H9 (cell line): ENCODE results near the gene CEP131. TPM values are rescaled to one million over a fixed set of nuclear protein-coding genes. Genes with fewer than 3 reads are reported as not detected.

ENCODE experiments used
- DNase-seq: peaks from one replicate; pipeline ENCODE4 v3.0.0-alpha.2; 2017
- H2AFZ ChIP-seq: one replicate; pipeline ENCODE4 v1.6.1; 2013; ENCODE audit warnings: mild to moderate bottlenecking, low read length, control low read depth, moderate library complexity
- H2AK5ac ChIP-seq: 2 replicates; pipeline ENCODE4 v1.6.1; 2013; ENCODE audit warnings: low read length, control low read depth, mixed read lengths; ENCODE audit not compliant: insufficient read length
- H2BK120ac ChIP-seq: one replicate; pipeline ENCODE4 v1.6.1; 2013; ENCODE audit warnings: low read depth, mild to moderate bottlenecking, low read length, control low read depth, inconsistent platforms; ENCODE audit not compliant: poor library complexity, severe bottlenecking
- H2BK12ac ChIP-seq: 2 replicates; pipeline ENCODE4 v1.6.1; 2013; ENCODE audit warnings: low read length, control low read depth, mixed read lengths, low read depth; ENCODE audit not compliant: insufficient read length
- H2BK15ac ChIP-seq: 2 replicates; pipeline ENCODE4 v1.6.1; 2013; ENCODE audit warnings: low read depth, low read length, control low read depth
- H2BK20ac ChIP-seq: one replicate; pipeline ENCODE4 v1.6.1; 2013; ENCODE audit warnings: low read depth, mild to moderate bottlenecking, low read length, control low read depth, inconsistent platforms; ENCODE audit not compliant: poor library complexity, severe bottlenecking
- H2BK5ac ChIP-seq: 2 replicates; pipeline ENCODE4 v1.6.1; 2013; ENCODE audit warnings: low read length, control low read depth, mixed read lengths; ENCODE audit not compliant: insufficient read length
- H3K14ac ChIP-seq: 2 replicates; pipeline ENCODE4 v1.6.1; 2013; ENCODE audit warnings: low read length, control low read depth; ENCODE audit not compliant: insufficient read depth
- H3K18ac ChIP-seq: 2 replicates; pipeline ENCODE4 v1.6.1; 2013; ENCODE audit warnings: low read depth, mild to moderate bottlenecking, mixed read lengths, low read length, control low read depth; ENCODE audit not compliant: insufficient read length
- H3K23ac ChIP-seq: 2 replicates; pipeline ENCODE4 v1.6.1; 2013; ENCODE audit warnings: low read length, control low read depth, mixed read lengths, low read depth; ENCODE audit not compliant: insufficient read length
- H3K23me2 ChIP-seq: 2 replicates; pipeline ENCODE4 v1.6.1; 2013; ENCODE audit warnings: low read depth, mild to moderate bottlenecking, mixed read lengths, low read length, control low read depth; ENCODE audit not compliant: insufficient read length, poor library complexity, severe bottlenecking
- H3K27ac ChIP-seq: 2 replicates; pipeline ENCODE4 v1.5.1; 2013; ENCODE audit warnings: low read length, control low read depth, mixed read lengths, low read depth; ENCODE audit not compliant: insufficient read length
- H3K27me3 ChIP-seq: 2 replicates; pipeline ENCODE4 v1.6.1; 2013; ENCODE audit warnings: low read length, control low read depth, inconsistent platforms; ENCODE audit not compliant: insufficient read depth
- H3K4ac ChIP-seq: 2 replicates; pipeline ENCODE4 v1.6.1; 2013; ENCODE audit warnings: low read depth, mild to moderate bottlenecking, control low read depth, inconsistent platforms, low read length, moderate library complexity
- H3K4me1 ChIP-seq: 2 replicates; pipeline ENCODE4 v1.6.1; 2013; ENCODE audit warnings: low read length, control low read depth, inconsistent platforms; ENCODE audit not compliant: insufficient read depth
- H3K4me2 ChIP-seq: 2 replicates; pipeline ENCODE4 v1.6.1; 2013; ENCODE audit warnings: low read length, control low read depth, mixed read lengths; ENCODE audit not compliant: insufficient read length, insufficient read depth
- H3K56ac ChIP-seq: 2 replicates; pipeline ENCODE4 v1.6.1; 2013; ENCODE audit warnings: low read depth, mild to moderate bottlenecking, mixed read lengths, low read length, control low read depth; ENCODE audit not compliant: insufficient read length
- H3K79me1 ChIP-seq: 2 replicates; pipeline ENCODE4 v1.6.1; 2013; ENCODE audit warnings: low read depth, mild to moderate bottlenecking, moderate library complexity, low read length, control low read depth, inconsistent platforms; ENCODE audit not compliant: insufficient read depth, poor library complexity, severe bottlenecking
- H3K79me2 ChIP-seq: 2 replicates; pipeline ENCODE4 v1.6.1; 2013; ENCODE audit warnings: low read length, control low read depth, inconsistent platforms; ENCODE audit not compliant: insufficient read depth
- H3K9ac ChIP-seq: 2 replicates; pipeline ENCODE4 v1.6.1; 2013; ENCODE audit warnings: low read length, control low read depth, mixed read lengths; ENCODE audit not compliant: insufficient read length; ENCODE audit errors: extremely low read depth
- H3K9me3 ChIP-seq: one replicate; pipeline ENCODE4 v1.6.1; 2013; ENCODE audit warnings: low read depth, low read length, inconsistent platforms; ENCODE audit not compliant: control insufficient read depth
- H3T11ph ChIP-seq: one replicate; pipeline ENCODE4 v1.6.1; 2013; ENCODE audit warnings: mild to moderate bottlenecking, low read length, control low read depth, inconsistent platforms
- H4K20me1 ChIP-seq: one replicate; pipeline ENCODE4 v1.6.1; 2013; ENCODE audit not compliant: control insufficient read depth, insufficient read length, insufficient read depth
- H4K5ac ChIP-seq: 2 replicates; pipeline ENCODE4 v1.6.1; 2013; ENCODE audit warnings: low read depth, mild to moderate bottlenecking, mixed read lengths, low read length, control low read depth; ENCODE audit not compliant: insufficient read length
- H4K8ac ChIP-seq: replicated peaks from 2 replicates; pipeline ENCODE4 v1.6.1; 2013; ENCODE audit warnings: low read length, control low read depth, mixed read lengths, low read depth; ENCODE audit not compliant: insufficient read length
- H4K91ac ChIP-seq: 2 replicates; pipeline ENCODE4 v1.6.1; 2013; ENCODE audit warnings: low read depth, mild to moderate bottlenecking, moderate library complexity, mixed read lengths, low read length, control low read depth; ENCODE audit not compliant: insufficient read length
- H3K27ac Mint-ChIP-seq, 3 experiments: 2 replicates in 2 of 3; 3 replicates in 1 of 3; pipeline ENCODE4 v1.8.0; 2020 to 2021; ENCODE audit warnings: mixed read lengths in 3 of 3, mild to moderate bottlenecking in 1 of 3, moderate library complexity in 1 of 3
- H3K27me3 Mint-ChIP-seq: 2 replicates; pipeline ENCODE4 v1.8.0; 2021; ENCODE audit warnings: low read depth, mild to moderate bottlenecking, moderate library complexity, mixed read lengths
- H3K36me3 Mint-ChIP-seq, 3 experiments: 2 replicates in 2 of 3; 3 replicates in 1 of 3; pipeline ENCODE4 v1.8.0; 2020 to 2021; ENCODE audit warnings: low read depth in 3 of 3, mixed read lengths in 3 of 3; ENCODE audit not compliant: insufficient read depth in 1 of 3
- H3K4me1 Mint-ChIP-seq, 2 experiments: 2 replicates each; pipeline ENCODE4 v1.8.0; 2020; ENCODE audit warnings: mixed read lengths in 2 of 2
- H3K4me3 Mint-ChIP-seq, 2 experiments: 2 replicates in 1 of 2; 3 replicates in 1 of 2; pipeline ENCODE4 v1.8.0; 2020 to 2021; ENCODE audit warnings: mild to moderate bottlenecking in 2 of 2, mixed read lengths in 2 of 2, moderate library complexity in 1 of 2
- H3K9me3 Mint-ChIP-seq, 2 experiments: 2 replicates in 1 of 2; 3 replicates in 1 of 2; pipeline ENCODE4 v1.8.0; 2020; ENCODE audit warnings: mild to moderate bottlenecking in 2 of 2, mixed read lengths in 2 of 2, moderate library complexity in 1 of 2
- CTCF ChIP-seq: fragments of 200-600 bp; sonication (generic); conservative IDR thresholded peaks from 3 replicates; pipeline ENCODE4 v1.8.0; 2021; ENCODE audit warnings: antibody characterized with exemption, mild to moderate bottlenecking
- WGBS: extraction: QIAGEN DNeasy Blood & Tissue Kit; methylation state at CpG from one replicate; pipeline ENCODE4 v1.1.7; 2013; ENCODE audit warnings: missing lambda C conversion rate, low lambda C conversion rate, mixed read lengths; ENCODE audit not compliant: insufficient read length; ENCODE audit errors: extremely low coverage; 5-methylcytosine and 5-hydroxymethylcytosine counted together
- total RNA-seq: library from RNA; stranded (reverse); gene quantifications from 2 replicates; pipeline ENCODE4 v1.2.1, GENCODE V29; 2021

The CEP131 gene
- total RNA-seq, 1 experiment from 2014 or later, result 16.3 TPM

DNA sequence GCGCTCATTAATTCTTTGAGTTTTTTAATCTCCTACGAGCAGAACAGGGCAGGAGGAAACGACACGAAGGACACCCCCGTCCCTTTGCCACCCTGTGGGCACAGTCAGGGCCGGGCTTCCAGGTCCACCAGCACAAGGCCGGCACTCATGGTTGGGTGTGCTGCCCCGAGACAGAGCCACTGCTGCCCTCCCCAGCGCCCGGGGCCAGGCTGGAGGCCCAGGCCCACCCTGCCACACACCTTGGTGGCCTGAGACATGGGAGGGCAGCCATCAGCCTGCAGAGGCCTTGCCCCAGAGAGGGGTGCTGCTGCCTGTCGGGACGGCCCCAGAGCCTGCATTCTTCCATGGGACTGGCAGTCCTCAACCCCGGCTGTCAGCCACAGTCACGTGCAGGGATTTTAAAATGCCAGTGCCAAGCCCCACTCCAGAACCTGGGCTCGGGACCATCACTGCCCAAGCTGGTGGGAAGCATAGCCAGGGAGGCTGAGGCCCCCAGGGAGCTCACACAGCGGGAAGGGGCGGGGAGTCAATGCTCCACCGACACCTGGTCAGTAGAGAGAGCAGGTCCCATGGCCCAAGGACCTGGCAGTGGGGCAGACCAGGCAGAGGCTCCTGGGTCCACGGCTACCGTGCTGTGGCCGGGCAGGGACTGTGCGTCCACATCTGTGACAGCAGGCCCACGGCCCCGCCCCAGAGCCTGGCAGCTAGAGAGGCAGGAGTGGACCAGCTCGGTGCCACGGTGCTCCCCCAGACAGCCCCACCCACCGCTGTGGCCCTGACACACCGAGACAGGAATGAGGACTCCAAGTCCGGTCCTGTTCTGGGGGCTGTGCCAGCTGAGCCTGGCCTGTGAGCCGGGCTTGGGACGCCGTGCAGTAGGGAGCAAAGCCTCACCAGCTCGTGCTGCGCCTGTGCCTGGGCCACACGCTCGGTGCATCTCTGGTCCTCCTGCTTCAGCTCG lies 27.5 kb downstream of the CEP131 start:
- Histone ChIP-seq H3K14ac (no peak overlapping the region; the same call in 1 of the 2 replicates), H3K27me3 (no peaks in the 10 kb centered on the region), H4K91ac (no peak overlapping the region), H2BK15ac (no peak overlapping the region), H3K23me2 (no peaks in the 10 kb centered on the region), H2BK12ac (no peak overlapping the region), H3K79me2 (no peaks in the 10 kb centered on the region), H3K27ac (no peak overlapping the region), H3K4me1 (no peaks in the 10 kb centered on the region), H3K9ac (no peak overlapping the region), H3K23ac (no peak overlapping the region), H2AK5ac (no peak overlapping the region), H3K4me2 (no peak overlapping the region), H3K9me3 (no peaks in the 10 kb centered on the region), H3K56ac (no peak overlapping the region), H2AFZ (no peak overlapping the region), H3T11ph (no peak overlapping the region), H2BK120ac (no peak overlapping the region), H4K8ac (no peak overlapping the region), H3K4ac (no peak overlapping the region), H3K18ac (no peak overlapping the region), H2BK5ac (no peak overlapping the region), H2BK20ac (no peak overlapping the region), H4K5ac (no peak overlapping the region), H3K79me1 (no peaks in the 10 kb centered on the region), H4K20me1 (no peaks in the 10 kb centered on the region)
- no peaks in the 10 kb centered on the region for H3K27me3 Mint-ChIP-seq
- H3K36me3 Mint-ChIP-seq, result peaks cover 0 to 14% (median 4%) of the 10 kb centered on the region in 3 experiments; a peak in 4 of 7 replicates
- no peak for TF ChIP-seq CTCF
- no peaks in the 10 kb centered on the region for H3K9me3 Mint-ChIP-seq
- no peak overlapping the region for H3K4me3 Mint-ChIP-seq
- no peak for DNase-seq
- WGBS, result no CpG with 5 or more reads among the region's 37 CpGs
- H3K4me1 Mint-ChIP-seq, result no peaks in the 10 kb centered on the region
- no peak overlapping the region for H3K27ac Mint-ChIP-seq
